A549 (cell line): ENCODE measurements around the gene PRKCD. TPM values are rescaled to one million over a fixed set of nuclear protein-coding genes. Genes with fewer than 3 reads are reported as not detected.

Experiments used
- ATAC-seq, 2 experiments: fragments of 200-7000 bp in 1 of 2; fragments of >200 bp in 1 of 2; cut with Nextera tagmentation in 1 of 2; cut with Tn5 transposase in 1 of 2; 3 replicates each; pipeline versions ENCODE4 v1.8.0 to v1.9.1; 2018 to 2020; ENCODE audit warnings: mild to moderate bottlenecking in 1 of 2, moderate library complexity in 1 of 2
- CTCF ChIA-PET: fragments of 300-600 bp; sonication (Branson Sonifier 250); formaldehyde crosslinking; extraction: SDS; loops from one replicate; lab custom pipeline; 2021; ENCODE audit warnings: antibody characterized with exemption, inconsistent platforms; lab: Yijun Ruan, JAX
- POLR2A ChIA-PET: fragments of 350-600 bp; formaldehyde crosslinking; extraction: SDS; loops from one replicate; lab custom pipeline; 2021; ENCODE audit warnings: antibody characterized with exemption, inconsistent platforms; lab: Yijun Ruan, JAX
- DNase-seq, 2 experiments: peaks; one replicate each; pipeline versions ENCODE4 v3.0.0 to v3.0.0-alpha.2; 2011 to 2016; ENCODE audit warnings: low read depth in 1 of 2, low spot score in 1 of 2
- FAIRE-seq: peaks from 2 replicates; lab custom pipeline; 2011; peaks lifted over from hg19 to GRCh38; lab: Jason Lieb, UNC
- H3K27ac ChIP-seq, 2 experiments: fragments of >200 bp; sonication (Bioruptor Twin); formaldehyde crosslinking; 3 replicates each; pipeline ENCODE4 v1.5.1; 2016 to 2017
- H3K4me1 ChIP-seq: fragments of >200 bp; sonication (Bioruptor Twin); formaldehyde crosslinking; 3 replicates; pipeline ENCODE4 v1.6.1; 2016
- H3K4me2 ChIP-seq: fragments of >200 bp; sonication (Bioruptor Twin); formaldehyde crosslinking; 3 replicates; pipeline ENCODE4 v1.6.1; 2016
- H3K4me3 ChIP-seq: fragments of >200 bp; sonication (Bioruptor Twin); formaldehyde crosslinking; 3 replicates; pipeline ENCODE4 v1.5.1; 2016
- H3K9me3 ChIP-seq: fragments of >200 bp; sonication (Bioruptor Twin); formaldehyde crosslinking; 3 replicates; pipeline ENCODE4 v1.6.1; 2016
- CBX8 ChIP-seq: fragments of 200-600 bp; sonication (generic); IDR thresholded peaks from 2 replicates; pipeline ENCODE4 v1.6.1; 2016
- CEBPB ChIP-seq, 2 experiments: fragments of >200 bp in 1 of 2; sonication (Bioruptor Twin) in 1 of 2; formaldehyde crosslinking in 1 of 2; IDR thresholded peaks; 2 replicates each; pipeline ENCODE4 v1.6.1; 2012 to 2016
- EHMT2 ChIP-seq: fragments of 200-600 bp; sonication (generic); IDR thresholded peaks from 2 replicates; pipeline ENCODE4 v1.6.1; 2016; ENCODE audit warnings: antibody characterized with exemption, low read depth, mild to moderate bottlenecking, moderate library complexity
- ELK1 ChIP-seq: fragments of 150-350 bp; IDR thresholded peaks from 2 replicates; pipeline ENCODE4 v1.6.1; 2014; ENCODE audit warnings: low read depth, mild to moderate bottlenecking, low read length
- EP300 ChIP-seq, 2 experiments: fragments of >200 bp; sonication (Bioruptor Twin); formaldehyde crosslinking; IDR thresholded peaks; 2 replicates in 1 of 2; 3 replicates in 1 of 2; pipeline ENCODE4 v1.6.1; 2016 to 2017
- FOSB ChIP-seq: fragments of 250-450 bp; sonication (Bioruptor Pico); IDR thresholded peaks from 2 replicates; pipeline ENCODE4 v1.5.0; 2020; ENCODE audit warnings: mild to moderate bottlenecking, moderate library complexity
- FOSL2 ChIP-seq, 2 experiments: fragments of 450-650 bp in 1 of 2; fragments of >200 bp in 1 of 2; sonication (Bioruptor Twin) in 1 of 2; formaldehyde crosslinking; IDR thresholded peaks; 2 replicates each; pipeline versions ENCODE4 v1.5.0 to v1.6.1; 2016 to 2020; ENCODE audit warnings: mild to moderate bottlenecking in 1 of 2, moderate library complexity in 1 of 2
- HOXA7 ChIP-seq: fragments of 250-450 bp; sonication (Bioruptor Pico); IDR thresholded peaks from 2 replicates; pipeline ENCODE4 v1.5.0; 2020; ENCODE audit warnings: mild to moderate bottlenecking, moderate library complexity
- MAFK ChIP-seq: fragments of 450-650 bp; IDR thresholded peaks from 2 replicates; pipeline ENCODE4 v1.6.1; 2014; ENCODE audit not compliant: partially characterized antibody
- MYC ChIP-seq: IDR thresholded peaks from 2 replicates; pipeline ENCODE4 v1.6.1; 2012; ENCODE audit warnings: mild to moderate bottlenecking, inconsistent platforms, low read length, improper control_type of control experiment, borderline replicate concordance
- NFE2L2 ChIP-seq: fragments of 150-350 bp; conservative IDR thresholded peaks from 2 replicates; pipeline ENCODE4 v1.6.1; 2014; ENCODE audit warnings: low read length
- POLR2A ChIP-seq: IDR thresholded peaks from 2 replicates; pipeline ENCODE4 v1.6.1; 2012; ENCODE audit warnings: mild to moderate bottlenecking, low read length
- RCOR1 ChIP-seq: fragments of 150-350 bp; IDR thresholded peaks from 2 replicates; pipeline ENCODE4 v1.6.1; 2014; ENCODE audit warnings: antibody characterized with exemption, low read length, low read depth
- SREBF2 ChIP-seq: fragments of 450-650 bp; IDR thresholded peaks from 2 replicates; pipeline ENCODE4 v1.6.1; 2014; ENCODE audit warnings: mild to moderate bottlenecking, moderate library complexity
- TP53 ChIP-seq: fragments of 250-450 bp; sonication (Bioruptor Pico); IDR thresholded peaks from 2 replicates; pipeline ENCODE4 v1.5.0; 2021; ENCODE audit warnings: mild to moderate bottlenecking, moderate library complexity
- ZC3H11A ChIP-seq: fragments of 450-650 bp; IDR thresholded peaks from 2 replicates; pipeline ENCODE4 v1.6.1; 2014; ENCODE audit warnings: antibody characterized with exemption, mild to moderate bottlenecking
- WGBS: methylation state at CpG from one replicate; pipeline ENCODE4 v1.1.6; 2017; ENCODE audit errors: missing lambda C conversion rate; 5-methylcytosine and 5-hydroxymethylcytosine counted together
- polyA plus RNA-seq, 4 experiments: library from polyadenylated mRNA; depleted of rRNA in 3 of 4; stranded (reverse); fragments of >200 nt; fragmentation: RNase III in 1 of 4; extraction: RNeasy Plus Mini Kit Qiagen cat#74134 plus additional on column Dnase treatment in 1 of 4; gene quantifications; 2 replicates in 3 of 4; 3 replicates in 1 of 4; pipeline ENCODE4 v1.2.3, GENCODE V29; 2011 to 2017
- TF ChIP-seq, protein P1 (sequence below): fragments of 450-650 bp; IDR thresholded peaks from 2 replicates; pipeline ENCODE4 v1.6.1; 2014; ENCODE audit warnings: antibody characterized with exemption
- TF ChIP-seq, protein P2 (sequence below): fragments of 250-450 bp; sonication (Bioruptor Pico); IDR thresholded peaks from 2 replicates; pipeline ENCODE4 v1.5.0; 2021; ENCODE audit warnings: mild to moderate bottlenecking, moderate library complexity, borderline replicate concordance
- TF ChIP-seq, protein P3 (sequence below): IDR thresholded peaks from 2 replicates; pipeline ENCODE4 v1.6.1; 2012

PRKCD gene
- polyA plus RNA-seq, 2 of the 4 experiments (the other 2 are of a cell fraction): 10.1 to 18.3 TPM

- Histone ChIP-seq H3K4me2 (no peak overlapping the region), H3K4me1 (no peaks in the 10 kb centered on the region), H3K27ac (no peak overlapping the region), H3K4me3 (no peak overlapping the region), H3K9me3 (no peaks in the 10 kb centered on the region)
- ATAC-seq: no peak
- ChIA-PET POLR2A (no interaction called here), CTCF (no interaction called here)
- FAIRE-seq: no peak
- DNase-seq: no peak
- TF ChIP-seq, protein P1, sequence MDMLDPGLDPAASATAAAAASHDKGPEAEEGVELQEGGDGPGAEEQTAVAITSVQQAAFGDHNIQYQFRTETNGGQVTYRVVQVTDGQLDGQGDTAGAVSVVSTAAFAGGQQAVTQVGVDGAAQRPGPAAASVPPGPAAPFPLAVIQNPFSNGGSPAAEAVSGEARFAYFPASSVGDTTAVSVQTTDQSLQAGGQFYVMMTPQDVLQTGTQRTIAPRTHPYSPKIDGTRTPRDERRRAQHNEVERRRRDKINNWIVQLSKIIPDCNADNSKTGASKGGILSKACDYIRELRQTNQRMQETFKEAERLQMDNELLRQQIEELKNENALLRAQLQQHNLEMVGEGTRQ: no peak
- TF ChIP-seq RCOR1: no peak
- TF ChIP-seq, protein P2, sequence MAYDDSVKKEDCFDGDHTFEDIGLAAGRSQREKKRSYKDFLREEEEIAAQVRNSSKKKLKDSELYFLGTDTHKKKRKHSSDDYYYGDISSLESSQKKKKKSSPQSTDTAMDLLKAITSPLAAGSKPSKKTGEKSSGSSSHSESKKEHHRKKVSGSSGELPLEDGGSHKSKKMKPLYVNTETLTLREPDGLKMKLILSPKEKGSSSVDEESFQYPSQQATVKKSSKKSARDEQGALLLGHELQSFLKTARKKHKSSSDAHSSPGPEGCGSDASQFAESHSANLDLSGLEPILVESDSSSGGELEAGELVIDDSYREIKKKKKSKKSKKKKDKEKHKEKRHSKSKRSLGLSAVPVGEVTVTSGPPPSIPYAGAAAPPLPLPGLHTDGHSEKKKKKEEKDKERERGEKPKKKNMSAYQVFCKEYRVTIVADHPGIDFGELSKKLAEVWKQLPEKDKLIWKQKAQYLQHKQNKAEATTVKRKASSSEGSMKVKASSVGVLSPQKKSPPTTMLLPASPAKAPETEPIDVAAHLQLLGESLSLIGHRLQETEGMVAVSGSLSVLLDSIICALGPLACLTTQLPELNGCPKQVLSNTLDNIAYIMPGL: no peak
- no peak for TF ChIP-seq ELK1
- no peak for TF ChIP-seq FOSB (CRISPR knock-in tag)
- no peak for TF ChIP-seq EHMT2
- no peak for TF ChIP-seq NFE2L2
- WGBS: 88% methylated on average over 5 of the region's 5 CpGs
Measured at GRCh38 chr3:53173107-53173506, 12.1 kb downstream of the PRKCD start.

- no peak for ATAC-seq
- Histone ChIP-seq H3K9me3 (no peaks in the 10 kb centered on the region), H3K4me3 (no peak overlapping the region)
- POLR2A ChIA-PET: no interaction called here
- no peak for TF ChIP-seq POLR2A
- no peak for TF ChIP-seq MAFK
- TF ChIP-seq, protein P1: no peak
- no peak for TF ChIP-seq EP300 (IDR thresholded peaks at IDR 0.05)
- TF ChIP-seq ZC3H11A: no peak
- TF ChIP-seq TP53 (CRISPR knock-in tag): no peak
- TF ChIP-seq ELK1: no peak
- TF ChIP-seq CEBPB (IDR thresholded peaks at IDR 0.05): no peak
- TF ChIP-seq HOXA7 (CRISPR knock-in tag): no peak
- no peak for TF ChIP-seq CBX8
- no peak for TF ChIP-seq SREBF2
- TF ChIP-seq, protein P3, sequence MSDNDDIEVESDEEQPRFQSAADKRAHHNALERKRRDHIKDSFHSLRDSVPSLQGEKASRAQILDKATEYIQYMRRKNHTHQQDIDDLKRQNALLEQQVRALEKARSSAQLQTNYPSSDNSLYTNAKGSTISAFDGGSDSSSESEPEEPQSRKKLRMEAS: no peak
- TF ChIP-seq MYC: no peak
- TF ChIP-seq FOSB (CRISPR knock-in tag): no peak
- no peak for TF ChIP-seq FOSL2 (IDR thresholded peaks at IDR 0.05)
- TF ChIP-seq FOSL2 (CRISPR knock-in tag; IDR thresholded peaks at IDR 0.05): no peak
- TF ChIP-seq, all 56 proteins: peak for 0
- WGBS: 72% methylated on average over 3 of the region's 9 CpGs
- Histone ChIP-seq H3K4me1 (no peaks in the 10 kb centered on the region), H3K4me2 (no peak overlapping the region), H3K27ac (no peak overlapping the region)
- DNase-seq: no peak
- CTCF ChIA-PET: interaction anchor here (1.3 kb wide), 1 partner anchor 60 kb away, joined by 4 read pairs; no protein-coding TSS in a partner anchor
- no peak for FAIRE-seq
Measured at GRCh38 chr3:53174346-53175250, 13.6 kb downstream of the PRKCD start.
